Fibroblast of lung (primary cell): ENCODE results near the gene TSPAN9. TPM values are rescaled to one million over a fixed set of nuclear protein-coding genes. Genes with fewer than 3 reads are reported as not detected.

Experiments
- DNase-seq, 2 donors: peaks; one replicate each; pipeline versions ENCODE4 v3.0.0 to v3.0.0-alpha.2; 2010; ENCODE audit warnings: low read depth in 2 of 2
- H2AFZ ChIP-seq: 2 replicates; pipeline ENCODE4 v1.5.1; 2012; ENCODE audit warnings: low read length, control low read depth, inconsistent platforms
- H3K27ac ChIP-seq: 2 replicates; pipeline ENCODE4 v1.5.1; 2011; ENCODE audit warnings: low read length, control low read depth; ENCODE audit not compliant: insufficient read depth
- H3K27me3 ChIP-seq: 2 replicates; pipeline ENCODE4 v1.5.1; 2011; ENCODE audit warnings: mild to moderate bottlenecking, low read length; ENCODE audit not compliant: control insufficient read depth, insufficient read depth
- H3K36me3 ChIP-seq: 2 replicates; pipeline ENCODE4 v1.5.1; 2011; ENCODE audit warnings: low read length; ENCODE audit not compliant: control insufficient read depth, insufficient read depth
- H3K4me1 ChIP-seq: 2 replicates; pipeline ENCODE4 v1.5.1; 2011; ENCODE audit warnings: low read length; ENCODE audit not compliant: control insufficient read depth, insufficient read depth; ENCODE audit errors: extremely low read depth
- H3K4me2 ChIP-seq: 2 replicates; pipeline ENCODE4 v1.5.1; 2011; ENCODE audit warnings: low read length, control low read depth; ENCODE audit not compliant: insufficient read depth; ENCODE audit errors: extremely low read depth
- H3K4me3 ChIP-seq, 4 experiments: fragments of 200-600 bp in 1 of 4; sonication (generic) in 1 of 4; replicated peaks in 1 of 4; 2 replicates each; pipeline ENCODE4 v1.5.1; 2011 to 2016; ENCODE audit warnings: low read length in 4 of 4, low read depth in 3 of 4, mild to moderate bottlenecking in 3 of 4, control low read depth in 2 of 4, inconsistent platforms in 1 of 4, mixed read lengths in 1 of 4; ENCODE audit not compliant: insufficient read depth in 1 of 4; ENCODE audit errors: control extremely low read depth in 1 of 4
- H3K79me2 ChIP-seq: 2 replicates; pipeline ENCODE4 v1.5.1; 2012; ENCODE audit warnings: mild to moderate bottlenecking, low read length, inconsistent platforms; ENCODE audit not compliant: control insufficient read depth, insufficient read depth
- H3K9ac ChIP-seq: 2 replicates; pipeline ENCODE4 v1.5.1; 2011; ENCODE audit warnings: mild to moderate bottlenecking, low read length, control low read depth; ENCODE audit not compliant: insufficient read depth
- H3K9me3 ChIP-seq: 2 replicates; pipeline ENCODE4 v1.5.1; 2012; ENCODE audit warnings: low read depth, low read length; ENCODE audit not compliant: control insufficient read depth, insufficient read depth
- H4K20me1 ChIP-seq: 2 replicates; pipeline ENCODE4 v1.5.1; 2011; ENCODE audit warnings: low read length; ENCODE audit not compliant: control insufficient read depth, insufficient read depth; ENCODE audit errors: extremely low read depth
- CTCF ChIP-seq, 2 donors: IDR thresholded peaks in 1 of 2; conservative IDR thresholded peaks in 1 of 2; 1 replicate in 1 of 2; 2 replicates in 1 of 2; pipeline ENCODE4 v1.5.1; 2011 to 2012; ENCODE audit warnings: low read length in 2 of 2, control low read depth in 1 of 2, inconsistent platforms in 1 of 2, low read depth in 1 of 2, mild to moderate bottlenecking in 1 of 2
- EZH2 ChIP-seq: IDR thresholded peaks from 2 replicates; pipeline ENCODE4 v1.5.1; 2012; ENCODE audit warnings: low read length, control low read depth, mild to moderate bottlenecking; ENCODE audit errors: missing control alignments
- polyA plus RNA-seq, 2 donors: library from polyadenylated mRNA; depleted of rRNA in 1 of 2; stranded (reverse) in 1 of 2; unstranded in 1 of 2; fragments of >200 nt; gene quantifications; 2 replicates each; pipeline ENCODE4 v1.2.1, GENCODE V29; 2011 to 2012; ENCODE audit warnings: missing spikeins in 1 of 2
- total RNA-seq: library from RNA; depleted of rRNA; stranded (reverse); fragments of >200 nt; gene quantifications from 2 replicates; pipeline ENCODE4 v1.2.1, GENCODE V29; 2014

The TSPAN9 gene
- total and polyA plus RNA-seq, 2 donors (not counting 1 experiment from before 2014, with no cell fraction given), result 31.1 to 35.2 TPM

DNA sequence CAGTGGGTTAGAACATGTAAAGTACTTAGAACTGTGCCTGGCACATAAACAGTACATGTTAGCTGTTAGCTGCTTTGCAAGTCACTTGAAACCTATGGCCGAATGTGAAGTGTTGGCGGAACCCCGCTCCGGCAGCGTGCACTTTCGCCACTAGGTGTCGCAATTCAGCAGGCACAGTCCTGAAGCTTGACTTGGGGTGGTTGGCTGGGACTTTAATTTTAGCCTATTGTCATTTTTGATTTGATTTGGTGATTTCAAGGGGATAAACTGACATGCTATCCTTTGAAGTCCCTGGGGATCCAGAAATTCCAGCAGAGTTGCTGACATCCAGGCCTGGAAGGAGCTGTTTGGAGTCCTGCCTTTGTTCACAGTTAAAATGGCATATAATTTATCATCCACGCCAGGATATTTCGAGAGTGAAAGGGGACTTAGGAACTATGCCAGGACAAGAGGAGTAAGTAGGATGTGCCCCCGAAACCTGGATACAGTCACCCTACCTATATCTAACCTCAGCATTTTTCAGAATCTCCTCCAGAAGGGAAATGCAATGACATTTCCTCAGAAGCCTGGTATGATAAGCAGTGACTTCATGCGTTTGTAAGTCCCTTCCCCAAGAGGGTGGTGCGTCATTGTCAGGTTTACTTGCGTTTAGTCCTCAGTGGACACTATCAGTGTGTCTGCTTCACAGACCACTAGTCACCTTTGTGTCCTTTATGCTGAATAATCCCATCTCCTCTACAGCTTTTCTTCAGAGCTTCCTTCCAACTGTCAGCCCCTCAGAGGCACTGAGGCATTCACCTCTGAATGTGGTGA lies 3.5 kb upstream of the TSPAN9 start:
- Histone ChIP-seq H3K9ac (no peak overlapping the region), H3K27ac (no peak overlapping the region), H3K4me1 (peaks cover 3% of the 10 kb centered on the region), H3K4me3 (no peak overlapping the region), H3K4me2 (peak overlapping the region; percentile 9), H4K20me1 (no peaks in the 10 kb centered on the region), H3K36me3 (no peaks in the 10 kb centered on the region), H3K27me3 (no peaks in the 10 kb centered on the region), H2AFZ (no peak overlapping the region), H3K9me3 (no peaks in the 10 kb centered on the region), H3K79me2 (no peaks in the 10 kb centered on the region)
- TF ChIP-seq CTCF (conservative IDR thresholded peaks at IDR 0.05 in 1 of 2, IDR thresholded peaks at IDR 0.05 in 1 of 2; ENCODE audit: low read depth in 1 of 2, low read length in 2 of 2) (peak; percentile 97 to 99), EZH2 (no peak)
- peak; percentile 81 to 90 for DNase-seq

GRCh38 chr12:3075315-3075714 lies 1.9 kb upstream of the TSPAN9 start:
- Histone ChIP-seq H3K4me1 (peaks cover 3% of the 10 kb centered on the region), H3K9ac (no peak overlapping the region), H3K79me2 (no peaks in the 10 kb centered on the region), H4K20me1 (no peaks in the 10 kb centered on the region), H3K27ac (no peak overlapping the region), H3K9me3 (no peaks in the 10 kb centered on the region), H3K36me3 (no peaks in the 10 kb centered on the region), H3K27me3 (no peaks in the 10 kb centered on the region), H3K4me3 (no peak overlapping the region), H3K4me2 (no peak overlapping the region), H2AFZ (no peak overlapping the region)
- TF ChIP-seq EZH2, result no peak
- no peak for TF ChIP-seq CTCF (conservative IDR thresholded peaks at IDR 0.05 in 1 of 2, IDR thresholded peaks at IDR 0.05 in 1 of 2; ENCODE audit: low read depth in 1 of 2, low read length in 2 of 2)
- DNase-seq, result no peak

DNA sequence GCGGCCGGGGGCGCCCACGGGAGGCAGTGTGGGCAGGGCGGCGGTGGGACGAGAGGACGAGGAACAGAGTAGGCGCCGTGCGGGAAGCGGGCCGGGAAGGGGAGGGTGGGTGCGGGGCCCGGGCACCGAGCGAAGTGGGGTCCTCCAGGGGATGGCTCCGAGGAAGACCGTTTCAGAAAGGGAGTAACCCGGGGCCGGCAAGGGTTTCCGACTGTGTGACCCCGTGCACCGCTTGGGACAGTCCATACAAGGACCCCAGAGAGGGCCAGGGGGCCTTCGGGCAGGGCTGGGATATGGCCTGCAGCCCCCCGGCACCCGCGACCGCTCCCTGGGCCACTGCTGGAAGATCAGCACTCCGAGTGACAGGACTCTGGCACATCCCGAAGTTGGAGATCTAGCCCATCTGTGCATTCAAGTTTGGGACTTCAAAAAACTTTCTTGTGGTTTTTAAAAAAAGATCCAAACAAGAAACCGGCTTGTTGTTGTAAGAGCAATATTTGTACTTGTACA lies 448 bp downstream of the TSPAN9 start:
- TF ChIP-seq EZH2 (no peak), CTCF (conservative IDR thresholded peaks at IDR 0.05 in 1 of 2, IDR thresholded peaks at IDR 0.05 in 1 of 2; ENCODE audit: low read depth in 1 of 2, low read length in 2 of 2) (no peak)
- Histone ChIP-seq H3K9ac (peak overlapping the region; percentile 49), H3K9me3 (no peaks in the 10 kb centered on the region), H2AFZ (peak overlapping the region; percentile 2), H4K20me1 (no peaks in the 10 kb centered on the region), H3K36me3 (no peaks in the 10 kb centered on the region), H3K27me3 (no peaks in the 10 kb centered on the region), H3K4me3 (peak overlapping the region; percentile 46 to 76 (median 61)), H3K4me2 (peak overlapping the region; percentile 68), H3K4me1 (peaks cover 3% of the 10 kb centered on the region), H3K27ac (no peak overlapping the region), H3K79me2 (no peaks in the 10 kb centered on the region)
- DNase-seq, result peak; percentile 36 to 85
